H1 (cell line): Measurements from ENCODE around the gene USH2A.

Experiments
- CEBPB ChIP-seq: IDR thresholded peaks from 2 replicates; pipeline ENCODE4 v1.6.1; 2012; ENCODE audit warnings: low read depth, low read length
- CTCF ChIP-seq, 3 experiments: IDR thresholded peaks; 1 replicate in 2 of 3; 2 replicates in 1 of 3; pipeline versions ENCODE4 v1.5.1 to v1.6.1; 2011; ENCODE audit warnings: low read length in 3 of 3, mild to moderate bottlenecking in 3 of 3, inconsistent platforms in 2 of 3, low read depth in 1 of 3, moderate library complexity in 1 of 3; ENCODE audit not compliant: insufficient read depth in 1 of 3; ENCODE audit errors: control extremely low read depth in 1 of 3
- RBBP5 ChIP-seq: IDR thresholded peaks from 2 replicates; pipeline ENCODE4 v1.7.1; 2012; ENCODE audit warnings: low read depth, mild to moderate bottlenecking, inconsistent platforms, low read length, moderate library complexity, borderline replicate concordance

- TF ChIP-seq CEBPB (no peak), CTCF (IDR thresholded peaks at IDR 0.05; ENCODE audit: control extremely low read depth in 1 of 3, insufficient read depth in 1 of 3, low read depth in 1 of 3, low read length in 3 of 3) (no peak), RBBP5 (no peak)
These were observed 643.5 kb downstream of the USH2A start for GRCh38 chr1:215779729-215780128.
